NB4 (cell line): Measurements from ENCODE around the gene RAD18.

Source experiments
- MYC ChIP-seq: IDR thresholded peaks from 2 replicates; pipeline ENCODE4 v1.6.1; 2011; ENCODE audit warnings: low read depth, low read length
- TF ChIP-seq, protein P1 (sequence below): IDR thresholded peaks from one replicate; pipeline ENCODE4 v1.5.1; 2012; ENCODE audit warnings: low read depth, low read length

DNA sequence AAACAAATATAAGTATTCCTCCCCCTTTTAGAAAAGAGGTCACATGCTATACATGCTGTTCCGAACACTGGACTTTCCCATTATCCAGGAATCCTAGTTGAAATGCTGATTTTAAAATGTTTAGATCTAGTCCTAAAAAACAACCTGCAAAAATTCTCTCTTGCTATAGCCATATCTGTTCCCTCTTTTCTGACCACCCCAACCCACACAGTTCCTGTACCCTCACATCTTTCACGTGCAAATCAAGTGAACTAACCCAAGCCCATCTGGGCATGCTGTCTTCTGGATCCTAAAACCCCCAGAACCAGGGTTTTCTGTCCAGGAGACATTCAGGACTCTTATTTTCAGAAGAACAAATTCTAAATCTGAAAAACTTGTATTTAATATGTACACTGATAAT, 67.4 kb downstream of the RAD18 start:
- TF ChIP-seq, protein P1, sequence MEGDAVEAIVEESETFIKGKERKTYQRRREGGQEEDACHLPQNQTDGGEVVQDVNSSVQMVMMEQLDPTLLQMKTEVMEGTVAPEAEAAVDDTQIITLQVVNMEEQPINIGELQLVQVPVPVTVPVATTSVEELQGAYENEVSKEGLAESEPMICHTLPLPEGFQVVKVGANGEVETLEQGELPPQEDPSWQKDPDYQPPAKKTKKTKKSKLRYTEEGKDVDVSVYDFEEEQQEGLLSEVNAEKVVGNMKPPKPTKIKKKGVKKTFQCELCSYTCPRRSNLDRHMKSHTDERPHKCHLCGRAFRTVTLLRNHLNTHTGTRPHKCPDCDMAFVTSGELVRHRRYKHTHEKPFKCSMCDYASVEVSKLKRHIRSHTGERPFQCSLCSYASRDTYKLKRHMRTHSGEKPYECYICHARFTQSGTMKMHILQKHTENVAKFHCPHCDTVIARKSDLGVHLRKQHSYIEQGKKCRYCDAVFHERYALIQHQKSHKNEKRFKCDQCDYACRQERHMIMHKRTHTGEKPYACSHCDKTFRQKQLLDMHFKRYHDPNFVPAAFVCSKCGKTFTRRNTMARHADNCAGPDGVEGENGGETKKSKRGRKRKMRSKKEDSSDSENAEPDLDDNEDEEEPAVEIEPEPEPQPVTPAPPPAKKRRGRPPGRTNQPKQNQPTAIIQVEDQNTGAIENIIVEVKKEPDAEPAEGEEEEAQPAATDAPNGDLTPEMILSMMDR: no peak
- TF ChIP-seq MYC: no peak
